Measurements from ENCODE around the gene TM4SF18. TPM values are rescaled to one million over a fixed set of nuclear protein-coding genes. Genes with fewer than 3 reads are reported as not detected.
"Not testable (repeated sequence)": the region's sequence is repeated elsewhere in the genome, so short reads cannot be mapped to it uniquely, and the experiment has no call there.

TM4SF18 gene
- total RNA-seq, result 1 to 10 TPM; 1.8 to 7.9 (median 3.4) TPM

- Histone ChIP-seq H3K9me3 (no peaks in the 10 kb centered on the region), H3K36me3 (no peaks in the 10 kb centered on the region), H3K4me1 (no peaks in the 10 kb centered on the region), H3K4me3 (peak within 1 kb of the TSS; percentile 10), H3K27me3 (no peaks in the 10 kb centered on the region), H3K27ac (no peak within 1 kb of the TSS)
- no peak for TF ChIP-seq POLR2A (IDR thresholded peaks at IDR 0.05)
- WGBS, result 63% methylated on average over 11 of the region's 11 CpGs
- DNase-seq (ENCODE audit: low spot score in 2 of 2), result no peak
Measured at GRCh38 chr3:149333176-149333859, at the start of gene TM4SF18. TSS of gene TM4SF18 (minus strand) at chr3:149333636. CDS start at chr3:149333382, 254 bp downstream.

GRCh38 chr3:149382518-149382917 is 49.1 kb upstream of the TM4SF18 start:
- peaks cover 61% of the 10 kb centered on the region for H3K4me1 ChIP-seq
- no peaks in the 10 kb centered on the region for H3K36me3 ChIP-seq
- H3K4me3 ChIP-seq, result no peak overlapping the region
- no peak overlapping the region for H3K27ac ChIP-seq
- H3K9me3 ChIP-seq, result no peaks in the 10 kb centered on the region
- TF ChIP-seq POLR2A (IDR thresholded peaks at IDR 0.05) (no peak), POLR2AphosphoS5 (IDR thresholded peaks at IDR 0.05) (no peak), CTCF (IDR thresholded peaks at IDR 0.05) (no peak), EP300 (IDR thresholded peaks at IDR 0.05) (no peak)
- DNase-seq (ENCODE audit: low spot score in 2 of 2), result no peak
- 80% methylated on average over 6 of the region's 6 CpGs for WGBS
- no peaks in the 10 kb centered on the region for H3K27me3 ChIP-seq

- Histone ChIP-seq H3K27ac (no peak overlapping the region), H3K27me3 (no peaks in the 10 kb centered on the region), H3K4me3 (no peak overlapping the region), H3K9me3 (no peaks in the 10 kb centered on the region), H3K4me1 (peaks cover 57% of the 10 kb centered on the region), H3K36me3 (no peaks in the 10 kb centered on the region)
- no peak for TF ChIP-seq EP300 (IDR thresholded peaks at IDR 0.05)
- no peak for TF ChIP-seq CTCF (IDR thresholded peaks at IDR 0.05)
- TF ChIP-seq POLR2AphosphoS5 (IDR thresholded peaks at IDR 0.05), result no peak
- TF ChIP-seq POLR2A (IDR thresholded peaks at IDR 0.05), result no peak
- DNase-seq (ENCODE audit: low spot score in 2 of 2), result no peak
- 87% methylated on average over 4 of the region's 4 CpGs for whole genome bisulfite sequencing
Measured at GRCh38 chr3:149382101-149382467, 48.6 kb upstream of the TM4SF18 start.

GRCh38 chr3:149381173-149382100 is 48.0 kb upstream of the TM4SF18 start:
- DNase-seq (ENCODE audit: low spot score in 2 of 2), result no peak
- no peak overlapping the region for H3K27ac ChIP-seq
- WGBS, result 63% methylated on average over 6 of the region's 6 CpGs

GRCh38 chr3:149380220-149380619 is 46.8 kb upstream of the TM4SF18 start:
- WGBS, result no CpG with 5 or more reads among the region's 32 CpGs
- H3K4me3 ChIP-seq; H3K27ac ChIP-seq; DNase-seq (ENCODE audit: low spot score in 2 of 2); H3K27me3 ChIP-seq; H3K36me3 ChIP-seq; H3K9me3 ChIP-seq: not testable (repeated sequence)
- H3K4me1 ChIP-seq, result peaks cover 38% of the 10 kb centered on the region

More at GRCh38 chr3:149381173-149382100, 48.0 kb upstream of the TM4SF18 start:
- Histone ChIP-seq H3K27me3 (no peaks in the 10 kb centered on the region), H3K4me3 (no peak overlapping the region), H3K9me3 (no peaks in the 10 kb centered on the region), H3K4me1 (peaks cover 50% of the 10 kb centered on the region), H3K36me3 (no peaks in the 10 kb centered on the region)
- no peak for TF ChIP-seq CTCF (IDR thresholded peaks at IDR 0.05)
- TF ChIP-seq EP300 (IDR thresholded peaks at IDR 0.05), result no peak
- no peak for TF ChIP-seq POLR2AphosphoS5 (IDR thresholded peaks at IDR 0.05)
- no peak for TF ChIP-seq POLR2A (IDR thresholded peaks at IDR 0.05)
